Measurements from ENCODE around the gene GADD45A.

- TF ChIP-seq CTCF (IDR thresholded peaks at IDR 0.05) (no peak), NR2C2 (CRISPR knock-in tag; IDR thresholded peaks at IDR 0.05) (no peak), STAT6 (CRISPR knock-in tag; conservative IDR thresholded peaks at IDR 0.05; ENCODE audit: low read depth) (no peak), USF1 (CRISPR knock-in tag; IDR thresholded peaks at IDR 0.05) (no peak), ATF2 (CRISPR knock-in tag; IDR thresholded peaks at IDR 0.05; ENCODE audit: borderline replicate concordance, low read depth) (no peak), FOXP4 (CRISPR knock-in tag; IDR thresholded peaks at IDR 0.05) (no peak), HMGXB4 (CRISPR knock-in tag; IDR thresholded peaks at IDR 0.05) (no peak), NFATC4 (CRISPR knock-in tag; IDR thresholded peaks at IDR 0.05) (no peak), JUN (CRISPR knock-in tag; IDR thresholded peaks at IDR 0.05) (no peak)
These were observed 37.8 kb upstream of the GADD45A start for GRCh38 chr1:67647036-67647798.

All from WTC11 (cell line).